Head of caudate nucleus (tissue), 42 donors: ENCODE data around the gene ZNF625.

Experiments
- DNase-seq, 42 donors: peaks; one replicate each; pipeline versions ENCODE4 v3.0.0 to v3.0.0-alpha.2; 2020 to 2021; ENCODE audit warnings: mixed read lengths in 7 of 42
- intact Hi-C: fragments of 100-400 bp; cut with DNase I; formaldehyde crosslinking; loops from one replicate; pipeline ENCODE4 v1.15.0; 2022

ZNF625 gene

GRCh38 chr19:12156223-12157058 is at the start of gene ZNF625:
Gene ZNF625, minus strand, starts transcription at chr19:12156734. Its CDS starts 176 bp downstream, at chr19:12156558.
- intact Hi-C loops = no loop called here
- peak; percentile 80 to 96 (median 90) for DNase-seq

GRCh38 chr19:12205296-12205695 is 48.8 kb upstream of the ZNF625 start:
- intact Hi-C loops = no loop called here
- no peak for DNase-seq

GRCh38 chr19:12202250-12202649 is 45.7 kb upstream of the ZNF625 start:
- intact Hi-C loops = no loop called here
- no peak for DNase-seq

GRCh38 chr19:12199757-12200419 is 43.4 kb upstream of the ZNF625 start:
- intact Hi-C loops = no loop called here
- DNase-seq = no peak

GRCh38 chr19:12198136-12198535 is 41.6 kb upstream of the ZNF625 start:
- intact Hi-C loops = no loop called here
- DNase-seq = no peak

- DNase-seq = peak; percentile 88 to 97 (median 94)
- intact Hi-C loops = no loop called here
Measured at GRCh38 chr19:12194827-12195731, 38.5 kb upstream of the ZNF625 start.

- DNase-seq = no peak
- intact Hi-C loops = no loop called here
Measured at GRCh38 chr19:12187625-12188024, 31.1 kb upstream of the ZNF625 start.

DNA sequence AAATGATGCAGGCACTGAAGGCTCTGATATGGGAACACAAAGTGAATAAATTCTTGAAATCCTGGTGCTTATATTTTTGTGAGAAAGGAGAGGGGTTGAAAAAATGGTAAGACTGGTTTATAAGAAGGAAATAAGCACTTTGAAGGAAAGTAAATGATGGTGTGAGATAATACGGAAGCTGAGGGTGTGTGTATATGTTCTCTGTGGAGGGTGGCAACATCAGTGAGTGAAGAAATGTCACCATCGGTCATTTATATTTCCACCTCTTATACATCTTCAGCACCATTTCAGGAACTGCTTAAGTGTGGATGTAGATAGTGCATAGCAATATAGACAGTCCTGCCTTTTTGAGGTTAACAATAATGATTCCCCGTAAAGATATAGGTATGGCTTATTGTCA is 23.8 kb upstream of the ZNF625 start:
- DNase-seq = no peak
- intact Hi-C loops = no loop called here

DNA sequence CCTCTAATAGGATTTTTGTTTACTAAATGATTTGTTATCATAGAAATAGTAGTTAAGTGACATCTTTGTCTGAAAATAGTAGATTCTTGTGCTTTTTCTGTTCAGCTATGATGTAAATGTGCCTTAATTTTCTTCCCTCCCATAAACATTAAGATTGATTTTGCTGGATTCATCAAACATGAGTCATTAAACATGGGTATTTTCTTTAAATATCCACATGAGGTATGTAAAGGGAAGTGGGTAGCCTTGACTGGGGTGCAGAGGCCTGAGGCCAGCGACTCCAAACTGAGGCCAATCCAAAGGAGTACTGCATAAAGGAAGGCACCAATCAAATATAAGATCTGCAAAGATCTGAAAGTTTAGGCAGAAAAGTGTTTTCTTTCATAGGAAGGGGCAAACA is 10.1 kb upstream of the ZNF625 start:
- no peak for DNase-seq
- intact Hi-C loops = no loop called here

DNA sequence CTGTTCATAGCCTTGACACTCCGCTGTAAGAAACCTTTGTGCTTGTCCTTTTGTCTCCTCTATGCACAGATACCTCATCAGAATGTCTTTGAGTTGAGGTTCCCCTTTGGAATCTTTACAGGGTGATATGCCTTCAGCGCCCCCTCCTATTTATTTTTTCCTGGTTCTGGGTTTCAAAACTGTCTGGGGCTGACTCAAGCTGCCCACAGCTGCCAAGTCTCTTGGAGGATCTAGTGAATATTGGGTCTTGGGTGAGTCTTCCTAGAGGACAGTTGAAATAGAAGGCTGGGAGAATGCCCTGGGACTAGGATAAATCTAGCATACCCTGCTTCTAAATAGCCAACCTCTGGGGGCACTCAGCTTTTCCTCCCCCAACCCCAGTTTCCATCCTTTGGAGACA is 7.3 kb upstream of the ZNF625 start:
- no peak for DNase-seq
- intact Hi-C loops = no loop called here

DNA sequence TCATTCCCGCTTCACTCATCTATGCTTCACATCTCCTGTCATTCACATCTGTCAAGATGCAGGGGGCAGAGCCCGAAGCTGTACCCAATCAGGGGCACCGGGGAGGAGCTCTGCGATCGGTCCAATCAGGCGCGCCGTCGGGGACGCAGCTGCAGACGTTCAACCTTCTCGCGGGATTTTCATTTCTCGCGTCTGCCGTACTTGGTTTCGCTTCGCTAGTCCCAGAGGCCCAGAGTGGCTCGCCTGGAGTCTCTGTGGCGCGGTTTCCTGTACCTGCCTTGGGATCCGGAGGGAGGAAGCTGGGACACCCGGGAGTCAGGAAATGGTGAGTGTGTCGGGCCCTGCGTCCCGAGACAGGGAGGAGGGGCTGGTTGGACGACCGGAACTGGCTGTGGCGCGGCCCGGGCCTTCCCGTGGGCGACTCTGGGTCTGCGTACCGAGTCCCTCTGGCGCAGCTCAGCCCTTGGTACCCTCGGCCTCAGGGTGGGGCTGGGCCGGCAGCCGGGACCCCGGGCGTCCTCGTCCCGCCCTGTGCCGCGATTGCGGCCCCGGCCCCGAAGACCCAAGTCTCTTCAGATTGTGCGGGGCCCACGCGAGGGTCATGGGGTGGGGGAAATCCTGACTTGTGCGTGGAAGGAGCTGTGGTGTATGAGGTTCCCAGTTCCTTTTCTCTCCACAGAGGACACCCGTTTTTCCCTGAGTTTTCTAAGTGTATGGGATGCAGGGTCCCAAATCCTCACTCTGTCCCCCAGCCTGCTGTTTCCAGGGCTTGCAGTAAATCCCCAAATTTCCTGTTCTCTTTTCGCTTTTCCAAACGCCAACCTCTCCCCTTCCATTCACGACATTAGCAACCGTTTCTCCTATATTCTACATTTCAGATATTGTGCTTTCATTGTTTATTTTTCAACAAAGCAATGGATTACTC is 6.6 kb upstream of the ZNF625 start, which contains the start of gene ZNF136:
TSS of gene ZNF136 (plus strand) at position 215 of the 925 bp plus-strand sequence. CDS start at position 323, 108 bp downstream.
- intact Hi-C loops = no loop called here
- DNase-seq = peak; percentile 86 to 98 (median 94)

- intact Hi-C loops = no loop called here
- DNase-seq = no peak
Measured at GRCh38 chr19:12162513-12162881, 6.0 kb upstream of the ZNF625 start.

GRCh38 chr19:12159773-12160414 is 3.4 kb upstream of the ZNF625 start:
- intact Hi-C loops = no loop called here
- no peak for DNase-seq

DNA sequence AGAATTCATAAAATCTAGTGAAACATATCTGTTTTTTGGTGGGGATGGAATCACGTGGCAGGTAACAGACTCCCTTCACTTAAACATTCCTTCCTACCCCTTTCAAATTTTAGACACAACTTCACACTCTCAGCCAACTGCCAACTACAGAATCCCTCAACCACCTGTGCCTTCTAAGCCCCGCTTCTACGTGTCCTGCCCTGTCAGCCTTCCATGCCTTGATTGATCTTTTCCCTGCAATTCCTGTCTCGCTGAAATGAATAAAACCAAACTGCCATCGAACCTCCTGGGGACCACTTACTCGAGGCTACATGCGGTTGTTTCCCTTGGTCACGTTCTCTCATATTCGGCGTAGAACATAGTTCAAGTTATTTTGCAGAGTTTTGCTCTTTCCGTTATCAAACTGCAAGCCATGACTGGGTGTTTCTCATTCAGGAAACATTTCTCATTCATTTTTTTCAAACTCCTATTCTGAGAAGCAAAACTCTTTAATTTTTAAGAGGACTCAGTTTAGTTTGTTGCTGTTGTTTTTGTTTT is 1.1 kb downstream of the ZNF625 start:
- no peak for DNase-seq
- intact Hi-C loops = no loop called here

DNA sequence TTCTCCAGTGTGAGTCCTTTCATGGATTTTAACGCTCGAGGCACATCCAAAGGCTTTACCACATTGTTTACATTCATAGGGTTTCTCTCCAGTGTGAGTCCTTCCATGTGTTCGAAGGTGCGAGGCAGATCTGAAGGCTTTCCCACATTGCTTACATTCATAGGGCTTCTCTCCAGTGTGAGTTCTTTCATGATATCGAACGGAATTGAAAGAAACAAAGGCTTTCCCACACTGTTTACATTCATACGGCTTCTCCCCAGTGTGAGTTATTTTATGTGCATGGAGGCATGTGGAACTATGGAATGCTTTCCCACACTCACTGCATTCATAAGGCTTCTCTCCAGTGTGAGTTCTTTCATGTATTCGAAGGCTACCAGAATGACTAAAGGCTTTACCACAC is 11.2 kb downstream of the ZNF625 start:
- no peak for DNase-seq
- intact Hi-C loops = loop anchor here (10.0 kb wide), 1 partner anchor 81 kb away; the partner anchor contains the start of gene ZNF844

DNA sequence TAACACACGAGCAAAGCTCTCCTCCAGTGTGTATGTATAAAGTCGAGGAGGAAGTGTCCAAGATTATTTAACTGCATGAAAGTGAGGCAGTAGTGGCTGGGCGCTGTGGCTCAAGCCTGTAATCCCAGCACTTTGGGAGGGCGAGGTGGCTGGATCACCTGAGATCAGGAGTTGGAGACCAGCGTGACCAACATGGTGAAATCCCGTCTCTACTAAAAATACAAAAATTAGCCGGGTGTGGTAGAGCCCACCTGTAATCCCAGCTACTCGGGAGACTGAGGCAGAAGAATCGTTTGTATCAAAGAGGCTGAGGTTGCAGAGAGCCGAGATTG is 15.2 kb downstream of the ZNF625 start:
- intact Hi-C loops = loop anchor here (5.0 to 10.0 kb wide), 2 partner anchors 77 to 344 kb away; partner anchors contain the start of genes ZNF491 and ZNF844
- DNase-seq = no peak

- peak; percentile 71 to 96 (median 91) for DNase-seq
- intact Hi-C loops = loop anchor here (5.0 to 10.0 kb wide), 2 partner anchors 76 to 343 kb away; partner anchors contain the start of genes ZNF491 and ZNF844
Measured at GRCh38 chr19:12140545-12141404, 15.8 kb downstream of the ZNF625 start.
